ENCODE results near the gene SH2D2A.
A peak's percentile ranks its signal among the peaks of the same experiment; 100 is the strongest.

Gene SH2D2A

DNA sequence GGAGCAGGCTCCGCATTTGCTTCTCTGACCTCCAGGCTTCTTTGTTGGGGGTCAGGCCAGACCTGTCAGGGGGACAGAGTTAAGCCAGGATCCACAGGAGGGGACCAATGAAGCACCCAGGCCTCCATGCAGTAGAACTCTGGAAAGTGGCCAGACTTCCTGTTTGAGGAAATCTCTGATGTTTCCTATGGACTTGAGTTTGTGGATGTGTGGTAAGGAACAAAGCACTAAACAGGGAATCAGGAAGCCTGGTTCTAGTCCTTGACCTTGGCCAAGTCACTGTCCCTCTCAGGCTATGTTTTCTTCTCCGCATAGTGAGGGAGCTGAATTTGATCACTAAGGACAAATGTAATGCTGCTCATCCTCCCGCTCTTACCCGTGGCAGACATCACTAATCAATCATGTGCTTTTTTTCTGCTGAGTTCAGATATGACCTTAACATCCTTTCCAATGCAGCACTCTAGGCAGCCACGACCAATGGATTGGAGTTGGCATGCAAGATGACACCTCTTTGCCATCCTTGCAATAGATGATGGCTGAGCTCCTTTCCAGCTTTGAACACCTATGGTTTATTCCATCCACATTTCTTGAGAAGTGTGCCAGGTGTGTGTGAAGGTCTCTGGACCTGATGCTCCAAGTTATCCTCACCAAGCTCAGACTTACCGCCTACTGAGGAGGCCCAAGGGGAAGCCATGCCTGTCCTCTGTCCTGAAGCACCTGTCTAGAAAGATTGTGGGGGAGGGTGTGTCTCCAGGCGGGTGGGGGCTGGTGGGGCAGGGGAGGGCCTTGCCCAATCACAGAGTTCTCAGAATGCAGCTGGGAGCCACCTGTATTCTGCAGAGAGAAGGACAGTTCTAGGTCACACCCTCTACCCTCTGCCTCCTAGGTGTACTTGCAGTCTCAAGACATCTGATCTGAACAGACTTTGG, 9.9 kb downstream of the SH2D2A start:
- TF ChIP-seq POLR2A (IDR thresholded peaks at IDR 0.05; ENCODE audit: extremely low read depth, insufficient read length) (no peak), MYC (IDR thresholded peaks at IDR 0.05; ENCODE audit: low read depth, low read length) (no peak)
- TF ChIP-seq, protein P1, sequence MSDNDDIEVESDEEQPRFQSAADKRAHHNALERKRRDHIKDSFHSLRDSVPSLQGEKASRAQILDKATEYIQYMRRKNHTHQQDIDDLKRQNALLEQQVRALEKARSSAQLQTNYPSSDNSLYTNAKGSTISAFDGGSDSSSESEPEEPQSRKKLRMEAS (IDR thresholded peaks at IDR 0.05; ENCODE audit: low read depth, low read length): no peak
- TF ChIP-seq, protein P2, sequence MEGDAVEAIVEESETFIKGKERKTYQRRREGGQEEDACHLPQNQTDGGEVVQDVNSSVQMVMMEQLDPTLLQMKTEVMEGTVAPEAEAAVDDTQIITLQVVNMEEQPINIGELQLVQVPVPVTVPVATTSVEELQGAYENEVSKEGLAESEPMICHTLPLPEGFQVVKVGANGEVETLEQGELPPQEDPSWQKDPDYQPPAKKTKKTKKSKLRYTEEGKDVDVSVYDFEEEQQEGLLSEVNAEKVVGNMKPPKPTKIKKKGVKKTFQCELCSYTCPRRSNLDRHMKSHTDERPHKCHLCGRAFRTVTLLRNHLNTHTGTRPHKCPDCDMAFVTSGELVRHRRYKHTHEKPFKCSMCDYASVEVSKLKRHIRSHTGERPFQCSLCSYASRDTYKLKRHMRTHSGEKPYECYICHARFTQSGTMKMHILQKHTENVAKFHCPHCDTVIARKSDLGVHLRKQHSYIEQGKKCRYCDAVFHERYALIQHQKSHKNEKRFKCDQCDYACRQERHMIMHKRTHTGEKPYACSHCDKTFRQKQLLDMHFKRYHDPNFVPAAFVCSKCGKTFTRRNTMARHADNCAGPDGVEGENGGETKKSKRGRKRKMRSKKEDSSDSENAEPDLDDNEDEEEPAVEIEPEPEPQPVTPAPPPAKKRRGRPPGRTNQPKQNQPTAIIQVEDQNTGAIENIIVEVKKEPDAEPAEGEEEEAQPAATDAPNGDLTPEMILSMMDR (IDR thresholded peaks at IDR 0.05; ENCODE audit: low read depth, low read length): no peak
- no peak for DNase-seq (ENCODE audit: low read depth)
- H3K4me3 ChIP-seq (ENCODE audit: low read depth, low read length): no peak overlapping the region

DNA sequence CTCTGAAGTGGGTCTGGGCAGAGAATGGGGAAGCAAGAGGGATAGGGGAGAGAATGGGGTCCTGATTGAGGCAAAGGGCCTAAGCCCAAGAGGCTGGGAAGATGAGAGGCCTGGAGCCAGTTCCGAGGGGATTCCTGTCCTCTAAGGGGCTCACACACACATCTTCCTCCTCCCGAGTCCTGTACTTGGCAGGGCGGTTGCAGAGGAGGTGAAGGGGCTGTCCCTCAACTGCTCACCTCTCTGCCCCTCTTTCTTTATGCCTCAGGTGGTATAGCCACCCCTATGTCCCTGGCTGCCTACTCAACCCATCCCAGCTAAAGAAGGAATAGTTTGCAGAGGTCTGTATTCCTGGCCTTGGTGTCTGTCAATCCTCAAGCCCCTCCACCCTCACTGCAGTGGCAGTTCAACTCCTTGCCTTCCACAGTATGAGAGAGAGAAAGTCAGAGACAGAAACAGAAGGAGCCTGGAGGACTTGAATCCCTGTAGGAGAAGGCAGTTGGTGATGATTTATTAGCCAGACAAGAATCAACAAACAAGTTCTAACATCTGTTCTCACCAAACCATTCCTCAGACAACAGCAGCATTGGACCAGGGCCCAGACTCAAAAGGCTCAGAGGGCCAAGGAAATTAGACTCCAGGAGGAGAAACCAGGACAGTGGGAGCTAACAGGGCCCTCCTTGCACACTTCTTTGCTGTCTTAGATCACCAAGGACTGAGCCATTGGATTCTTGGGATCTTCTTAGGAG, 10.7 kb downstream of the SH2D2A start:
- no peak overlapping the region for H3K4me3 ChIP-seq (ENCODE audit: low read depth, low read length)
- no peak for DNase-seq (ENCODE audit: low read depth)
- TF ChIP-seq POLR2A (IDR thresholded peaks at IDR 0.05; ENCODE audit: extremely low read depth, insufficient read length) (no peak), MYC (IDR thresholded peaks at IDR 0.05; ENCODE audit: low read depth, low read length) (no peak)
- TF ChIP-seq, protein P1 (IDR thresholded peaks at IDR 0.05; ENCODE audit: low read depth, low read length): no peak

DNA sequence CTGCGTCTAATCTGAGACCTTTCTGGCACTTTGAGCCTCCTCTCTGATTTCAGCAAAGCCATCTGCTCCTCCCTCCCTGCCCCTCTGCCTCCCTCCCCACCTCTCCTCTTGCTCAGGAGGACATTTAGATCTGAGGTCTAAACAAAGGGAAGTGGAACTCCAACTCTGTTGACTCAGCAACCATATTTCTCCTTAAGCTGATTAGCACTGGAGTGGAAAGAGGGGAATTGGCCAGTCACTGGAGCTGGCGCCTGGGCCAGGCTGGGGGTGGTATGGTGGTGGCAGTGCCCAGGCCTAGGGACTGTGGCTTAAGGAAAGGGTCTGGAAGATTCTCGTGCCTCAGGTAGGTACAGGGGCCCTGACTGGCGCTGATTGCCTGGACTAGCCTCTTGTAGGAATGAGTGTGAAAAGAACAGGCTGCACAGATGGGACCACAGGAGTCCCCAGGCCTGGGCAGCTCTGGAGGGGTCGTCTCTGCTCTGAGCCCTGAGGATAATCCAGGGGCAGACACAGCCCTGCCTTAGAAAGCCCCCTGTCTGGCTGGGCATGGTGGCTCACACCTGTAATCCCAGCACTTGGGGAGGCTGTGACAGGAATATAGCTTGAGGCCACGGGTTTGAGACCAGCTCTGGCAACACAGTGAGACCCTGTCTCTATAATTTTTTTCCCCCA, 11.9 kb downstream of the SH2D2A start:
- no peak overlapping the region for H3K4me3 ChIP-seq (ENCODE audit: low read depth, low read length)
- TF ChIP-seq, protein P2 (IDR thresholded peaks at IDR 0.05; ENCODE audit: low read depth, low read length): no peak
- TF ChIP-seq MYC (IDR thresholded peaks at IDR 0.05; ENCODE audit: low read depth, low read length): no peak
- TF ChIP-seq, protein P1 (IDR thresholded peaks at IDR 0.05; ENCODE audit: low read depth, low read length): no peak
- no peak for TF ChIP-seq POLR2A (IDR thresholded peaks at IDR 0.05; ENCODE audit: extremely low read depth, insufficient read length)
- DNase-seq (ENCODE audit: low read depth): peak; percentile 58

DNA sequence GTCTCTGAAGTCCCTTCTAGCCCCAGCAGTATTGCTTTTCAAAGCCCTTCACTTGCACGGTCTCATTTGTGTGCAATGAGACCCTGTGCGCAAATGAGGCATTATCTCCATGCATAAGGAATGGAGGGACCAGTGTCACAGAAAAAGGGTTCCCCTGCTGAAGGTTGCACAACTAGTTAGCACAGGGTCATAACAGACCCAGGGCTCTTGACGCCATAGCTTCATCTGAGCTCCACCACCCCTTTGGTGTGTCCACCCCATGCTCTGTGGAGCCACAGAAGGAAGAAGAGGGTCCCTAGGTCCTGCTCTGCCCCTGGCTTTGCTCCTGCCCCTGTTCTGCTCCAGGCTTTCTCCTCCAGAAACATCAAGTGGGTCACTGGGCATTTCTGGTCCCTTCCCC, 12.6 kb downstream of the SH2D2A start:
- H3K4me3 ChIP-seq (ENCODE audit: low read depth, low read length): no peak overlapping the region
- TF ChIP-seq, protein P2 (IDR thresholded peaks at IDR 0.05; ENCODE audit: low read depth, low read length): no peak
- TF ChIP-seq MYC (IDR thresholded peaks at IDR 0.05; ENCODE audit: low read depth, low read length) (no peak), POLR2A (IDR thresholded peaks at IDR 0.05; ENCODE audit: extremely low read depth, insufficient read length) (no peak)
- TF ChIP-seq, protein P1 (IDR thresholded peaks at IDR 0.05; ENCODE audit: low read depth, low read length): no peak
- DNase-seq (ENCODE audit: low read depth): no peak

DNA sequence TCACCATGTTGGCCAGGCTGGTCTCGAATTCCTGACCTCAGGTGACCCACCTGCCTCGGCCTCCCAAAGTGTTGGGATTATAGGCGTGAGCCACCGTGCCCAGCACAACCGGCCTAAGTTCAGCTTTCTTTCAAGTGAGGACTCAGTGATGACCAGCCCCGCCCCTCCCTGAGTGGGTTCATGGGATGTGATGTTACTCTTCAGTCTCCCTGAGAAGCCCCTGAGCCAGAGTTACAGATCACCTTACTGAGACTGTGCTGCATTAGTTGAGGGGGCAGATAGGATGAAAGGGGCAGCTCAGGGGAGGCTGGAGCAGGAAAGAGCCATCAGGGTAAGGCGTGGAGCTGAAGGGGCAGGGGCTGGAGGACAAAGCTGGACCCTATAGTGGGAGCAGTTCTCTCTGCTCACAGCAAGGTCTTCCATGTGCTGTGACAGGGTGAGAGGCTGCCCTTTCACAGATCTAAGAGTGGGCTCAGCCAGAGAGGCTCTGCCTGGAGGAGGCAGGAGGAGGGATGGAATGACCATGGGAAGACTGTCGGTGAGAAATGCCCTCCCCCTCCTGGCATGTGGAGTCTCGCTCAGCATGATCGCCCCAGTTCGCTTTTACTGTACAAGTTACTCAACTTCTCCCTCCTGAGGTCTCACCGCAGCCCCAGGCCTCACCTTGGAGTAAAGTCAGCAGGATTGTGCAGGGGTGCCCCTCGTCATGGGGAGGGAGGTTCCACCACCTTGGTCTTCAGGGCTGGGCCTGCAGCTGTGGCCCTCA, 13.4 kb downstream of the SH2D2A start:
- no peak overlapping the region for H3K4me3 ChIP-seq (ENCODE audit: low read depth, low read length)
- TF ChIP-seq, protein P1 (IDR thresholded peaks at IDR 0.05; ENCODE audit: low read depth, low read length): no peak
- TF ChIP-seq, protein P2 (IDR thresholded peaks at IDR 0.05; ENCODE audit: low read depth, low read length): no peak
- no peak for TF ChIP-seq MYC (IDR thresholded peaks at IDR 0.05; ENCODE audit: low read depth, low read length)
- TF ChIP-seq POLR2A (IDR thresholded peaks at IDR 0.05; ENCODE audit: extremely low read depth, insufficient read length): no peak
- DNase-seq (ENCODE audit: low read depth): no peak

Measured in NB4 (cell line).